ENCODE measurements around the gene DCLK2. TPM values are rescaled to one million over a fixed set of nuclear protein-coding genes. Genes with fewer than 3 reads are reported as not detected.

The DCLK2 gene
- polyA plus RNA-seq, 1 of the 3 experiments (the other 2 are of a cell fraction): 10.1 TPM

GRCh38 chr4:150289198-150289597, 211.0 kb downstream of the DCLK2 start:
- Histone ChIP-seq H3K4me3 (ENCODE audit: low read depth in 2 of 2, low read length in 1 of 2) (no peak overlapping the region), H3K9me3 (no peaks in the 10 kb centered on the region), H3F3A (replicated peaks; ENCODE audit: insufficient read depth) (peaks cover 4% of the 10 kb centered on the region), H3K27me3 (ENCODE audit: insufficient read depth) (no peaks in the 10 kb centered on the region), H4K20me1 (ENCODE audit: insufficient read depth) (no peaks in the 10 kb centered on the region), H3K4me2 (no peak overlapping the region), H3K9me2 (no peaks in the 10 kb centered on the region), H3K4me1 (ENCODE audit: control insufficient read depth in 1 of 2, insufficient read depth in 2 of 2, low read depth in 1 of 2, low read length in 1 of 2) (peaks cover 0 to 2% of the 10 kb centered on the region in 2 experiments; a peak in 1 of 4 replicates), H3K27ac (ENCODE audit: low read depth in 2 of 2, low read length in 1 of 2) (no peak overlapping the region), H2AFZ (ENCODE audit: low read depth) (no peak overlapping the region), H3K36me3 (replicated peaks in 1 of 2; ENCODE audit: control insufficient read depth in 1 of 2, insufficient read depth in 2 of 2, low read length in 1 of 2) (peaks cover 0 to 6% of the 10 kb centered on the region in 2 experiments), H3K9ac (no peak overlapping the region), H3K79me2 (ENCODE audit: insufficient read depth) (no peaks in the 10 kb centered on the region)
- ChIA-PET POLR2A (interaction anchor here (0.6 kb wide), 1 partner anchor 21 kb away, joined by 3 read pairs; no protein-coding TSS in a partner anchor), CTCF (no interaction called here)
- TF ChIP-seq TAF1 (IDR thresholded peaks at IDR 0.05; ENCODE audit: borderline replicate concordance, low read depth, low read length) (no peak), TCF12 (IDR thresholded peaks at IDR 0.05) (no peak), NFIC (IDR thresholded peaks at IDR 0.05; ENCODE audit: borderline replicate concordance) (no peak), NRF1 (IDR thresholded peaks at IDR 0.05; ENCODE audit: low read depth, low read length) (no peak), ZBTB33 (IDR thresholded peaks at IDR 0.05; ENCODE audit: borderline replicate concordance, low read depth) (no peak)
- no peak for DNase-seq
- WGBS (ENCODE audit: low lambda C conversion rate): 85% methylated on average over 2 of the region's 2 CpGs

- Histone ChIP-seq H3K4me1 (ENCODE audit: control insufficient read depth in 1 of 2, insufficient read depth in 2 of 2, low read depth in 1 of 2, low read length in 1 of 2) (peaks cover 0 to 2% of the 10 kb centered on the region in 2 experiments; a peak in 1 of 4 replicates), H3K27me3 (ENCODE audit: insufficient read depth) (no peaks in the 10 kb centered on the region), H2AFZ (ENCODE audit: low read depth) (no peak overlapping the region), H3K27ac (ENCODE audit: low read depth in 2 of 2, low read length in 1 of 2) (no peak overlapping the region), H3K9me3 (no peaks in the 10 kb centered on the region), H3K36me3 (replicated peaks in 1 of 2; ENCODE audit: control insufficient read depth in 1 of 2, insufficient read depth in 2 of 2, low read length in 1 of 2) (peaks cover 0 to 6% of the 10 kb centered on the region in 2 experiments), H3K79me2 (ENCODE audit: insufficient read depth) (no peaks in the 10 kb centered on the region), H3F3A (replicated peaks; ENCODE audit: insufficient read depth) (no peaks in the 10 kb centered on the region), H4K20me1 (ENCODE audit: insufficient read depth) (no peaks in the 10 kb centered on the region), H3K9ac (no peak overlapping the region), H3K4me2 (no peak overlapping the region), H3K4me3 (ENCODE audit: low read depth in 2 of 2, low read length in 1 of 2) (no peak overlapping the region), H3K9me2 (no peaks in the 10 kb centered on the region)
- TF ChIP-seq MXI1 (IDR thresholded peaks at IDR 0.05; ENCODE audit: low read depth, low read length): no peak
- TF ChIP-seq PBX3 (IDR thresholded peaks at IDR 0.05): no peak
- TF ChIP-seq ELF1 (IDR thresholded peaks at IDR 0.05): no peak
- TF ChIP-seq SIN3A (IDR thresholded peaks at IDR 0.05; ENCODE audit: borderline replicate concordance, low read depth, low read length): no peak
- TF ChIP-seq IRF3 (IDR thresholded peaks at IDR 0.05; ENCODE audit: low read depth, low read length): no peak
- no peak for TF ChIP-seq GABPA (IDR thresholded peaks at IDR 0.05; ENCODE audit: low read depth)
- no peak for TF ChIP-seq MEF2A (IDR thresholded peaks at IDR 0.05; ENCODE audit: borderline replicate concordance, low read depth)
- no peak for TF ChIP-seq ZBTB33 (IDR thresholded peaks at IDR 0.05; ENCODE audit: borderline replicate concordance, low read depth)
- no peak for TF ChIP-seq YY1 (IDR thresholded peaks at IDR 0.05; ENCODE audit: low read depth)
- TF ChIP-seq RXRA (IDR thresholded peaks at IDR 0.05; ENCODE audit: borderline replicate concordance, low read depth): no peak
- TF ChIP-seq FOSL2 (IDR thresholded peaks at IDR 0.05; ENCODE audit: borderline replicate concordance, low read depth): no peak
- WGBS (ENCODE audit: low lambda C conversion rate): 98% methylated on average over 3 of the region's 3 CpGs
- DNase-seq: no peak
- POLR2A ChIA-PET: no interaction called here
- CTCF ChIA-PET: interaction anchor here (0.9 kb wide), 1 partner anchor 8 kb away, joined by 3 read pairs; no protein-coding TSS in a partner anchor
Measured at GRCh38 chr4:150289881-150290280, 211.6 kb downstream of the DCLK2 start.

Data from SK-N-SH (cell line).